GM21360 (cell line): ENCODE results near the gene MIPEP.
"Not testable (repeated sequence)": the region's sequence is repeated elsewhere in the genome, so short reads cannot be mapped to it uniquely, and the experiment has no call there.

Experiments used
- ATAC-seq: cut with Tn5 transposase; IDR thresholded peaks from one replicate; pipeline ENCODE4 v1.9.1; 2021; ENCODE audit warnings: mild to moderate bottlenecking, moderate library complexity; ENCODE audit not compliant: unreplicated experiment

MIPEP gene

GRCh38 chr13:23778002-23778652 is 111.1 kb downstream of the MIPEP start:
- no peak for ATAC-seq

GRCh38 chr13:23777575-23777870 is 111.7 kb downstream of the MIPEP start:
- ATAC-seq, result peak; percentile 11

- ATAC-seq, result peak; percentile 89
These were observed 112.3 kb downstream of the MIPEP start for GRCh38 chr13:23776698-23777574.

DNA sequence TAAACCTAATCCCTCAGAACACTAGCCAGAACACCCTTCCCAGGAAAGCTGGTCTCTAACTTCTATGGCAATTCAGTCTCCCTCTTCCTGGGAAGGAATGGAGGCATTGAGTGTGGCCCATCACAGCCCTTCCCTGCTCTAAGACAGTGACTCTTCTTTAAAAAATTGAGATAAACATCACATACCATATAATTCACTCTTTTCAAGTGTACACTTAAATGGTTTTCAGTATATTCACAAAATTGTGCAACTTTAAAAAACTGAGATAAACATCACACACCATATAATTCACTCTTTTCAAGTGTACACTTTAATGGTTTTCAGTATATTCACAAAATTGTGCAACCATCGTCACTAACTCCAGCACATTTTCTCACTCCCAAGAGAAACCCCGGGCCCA is 116.5 kb downstream of the MIPEP start:
- ATAC-seq, result no peak

- no peak for ATAC-seq
These were observed 117.2 kb downstream of the MIPEP start for GRCh38 chr13:23771956-23772355.

GRCh38 chr13:23771552-23771951 is 117.6 kb downstream of the MIPEP start:
- ATAC-seq, result peak; percentile 80

DNA sequence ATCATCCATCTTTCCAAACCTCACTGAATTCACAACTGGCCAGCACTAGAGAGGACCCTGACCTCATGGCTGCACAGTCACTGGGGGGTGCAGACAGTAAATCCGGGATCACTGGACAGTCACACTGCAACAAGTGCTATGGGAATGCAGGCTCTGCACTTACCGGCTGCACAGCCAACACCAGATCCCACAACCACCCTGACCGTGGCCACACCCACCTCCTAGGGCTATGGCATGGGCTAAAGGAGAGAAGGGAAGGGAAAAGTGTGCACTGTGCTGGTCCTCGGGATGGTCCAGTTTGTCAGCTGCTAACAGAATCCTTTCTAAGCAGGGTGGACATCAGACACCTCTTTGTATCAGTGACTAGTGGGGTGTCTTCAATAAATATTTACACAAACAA is 118.2 kb downstream of the MIPEP start:
- ATAC-seq, result no peak

DNA sequence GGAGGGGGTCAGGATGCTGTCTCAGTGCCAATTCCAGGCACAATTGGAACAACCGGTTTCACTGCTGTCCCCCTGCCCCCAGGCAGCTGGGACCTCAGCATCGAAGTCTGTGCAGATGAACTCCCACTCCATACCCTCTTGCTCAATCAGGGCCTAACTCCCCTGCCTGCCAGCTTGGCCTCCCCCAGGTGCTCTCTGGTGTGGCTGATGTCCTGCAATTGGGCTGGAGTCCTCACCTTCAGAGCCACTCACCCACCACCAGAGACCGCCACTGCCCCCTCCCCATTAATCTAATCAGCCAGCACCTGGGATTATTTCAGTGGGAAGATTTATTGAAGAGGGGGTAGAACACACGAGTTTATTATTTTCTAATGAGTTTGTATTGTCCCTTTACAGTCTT is 118.8 kb downstream of the MIPEP start:
- ATAC-seq, result no peak

DNA sequence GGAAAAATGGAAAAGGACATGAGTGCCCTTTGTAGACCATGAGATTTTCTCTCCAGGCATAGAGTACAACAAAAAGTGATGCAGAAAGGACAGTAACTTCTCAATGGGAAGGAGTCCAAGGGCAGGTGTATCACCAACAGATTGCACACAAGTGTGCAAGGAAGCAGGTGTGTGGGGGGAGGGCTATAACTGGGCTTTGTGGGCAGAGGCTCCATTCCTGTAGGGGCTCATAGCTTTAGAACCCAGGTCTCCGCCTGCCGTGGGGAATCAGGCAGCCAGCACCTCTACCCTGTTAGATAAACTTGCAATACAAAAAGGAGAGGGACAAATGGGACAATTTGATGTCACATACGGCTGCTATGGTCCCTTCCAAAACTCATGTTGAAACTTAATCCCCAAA is 119.8 kb downstream of the MIPEP start:
- no peak for ATAC-seq

- no peak for ATAC-seq
These were observed 121.4 kb downstream of the MIPEP start for GRCh38 chr13:23767838-23768237.

- ATAC-seq, result no peak
These were observed 122.3 kb downstream of the MIPEP start for GRCh38 chr13:23766939-23767338.

DNA sequence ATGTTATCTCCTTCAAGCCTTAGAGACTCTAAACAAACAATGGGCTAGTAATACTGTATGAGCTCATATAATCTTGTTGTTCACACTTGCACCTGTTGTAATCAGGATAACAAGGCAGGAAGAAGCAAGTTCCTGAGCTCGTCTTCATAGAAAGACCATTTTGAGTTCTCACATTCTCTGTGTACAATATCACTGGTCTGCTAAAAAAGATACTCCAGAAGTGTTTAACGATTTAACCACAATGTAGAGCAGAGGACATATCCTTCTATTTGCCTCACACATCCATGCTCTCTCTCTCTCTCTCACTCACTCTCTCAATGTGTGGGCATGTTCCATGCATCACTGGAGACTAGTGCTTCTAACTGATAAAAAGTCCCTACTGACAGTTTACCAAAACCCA is 122.9 kb downstream of the MIPEP start:
- ATAC-seq, result no peak

DNA sequence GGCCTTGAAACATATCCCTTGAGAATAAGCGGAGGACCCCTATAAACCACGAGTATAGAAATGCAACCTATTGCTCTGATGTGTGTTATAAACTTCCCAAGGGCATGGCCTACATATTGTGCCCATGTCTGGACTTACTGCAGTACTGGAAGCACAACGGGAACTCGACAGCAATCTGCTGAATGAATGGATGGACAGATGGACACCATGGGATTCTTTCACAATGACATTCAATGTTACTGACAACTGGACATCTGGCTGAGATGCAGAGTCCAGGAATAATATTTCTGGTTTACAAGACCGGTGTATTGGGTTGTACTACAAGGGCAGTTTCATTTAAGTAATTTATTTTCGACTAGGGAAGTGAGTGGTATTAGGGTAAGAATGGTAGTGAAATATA is 123.7 kb downstream of the MIPEP start:
- ATAC-seq, result no peak

DNA sequence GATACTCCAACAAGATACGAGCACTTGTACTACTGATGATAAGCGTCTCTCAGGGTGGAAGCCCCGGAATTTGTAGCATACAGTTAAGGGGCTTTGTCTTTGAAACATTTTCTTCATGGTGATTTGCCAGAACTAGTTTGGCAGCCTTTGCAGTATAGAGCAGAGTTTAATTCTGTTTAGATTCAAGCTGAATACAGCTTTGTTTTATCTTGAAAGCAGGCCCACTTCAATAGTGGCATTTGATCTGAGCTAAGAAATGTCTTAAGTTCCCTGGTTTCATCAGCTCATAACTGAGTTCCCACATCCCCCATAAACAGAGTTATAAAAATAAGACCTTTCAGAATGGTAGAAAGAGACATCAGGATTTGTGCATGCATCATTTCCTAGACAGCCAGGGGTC is 125.9 kb downstream of the MIPEP start:
- ATAC-seq, result no peak

- not testable (repeated sequence) for ATAC-seq
These were observed 127.4 kb downstream of the MIPEP start for GRCh38 chr13:23761760-23762159.

DNA sequence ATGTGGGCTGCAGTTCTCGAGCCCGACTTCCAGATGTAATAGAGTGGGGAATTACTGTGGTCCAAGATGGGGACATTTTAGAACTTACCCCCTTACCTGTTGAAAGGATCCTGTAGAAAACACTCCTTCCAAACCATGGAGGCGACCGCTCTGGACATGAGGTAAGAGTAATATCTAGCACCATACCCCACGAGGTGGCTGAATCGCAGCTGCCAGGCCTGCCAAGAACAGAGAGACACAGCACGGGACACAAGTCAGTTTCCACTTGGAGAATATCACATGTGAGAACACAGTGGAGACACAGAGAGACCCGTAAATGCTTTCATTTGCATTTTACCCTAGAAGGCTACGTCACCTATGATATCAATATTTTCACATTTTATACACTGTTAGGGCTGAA is 129.2 kb downstream of the MIPEP start:
- ATAC-seq, result no peak

DNA sequence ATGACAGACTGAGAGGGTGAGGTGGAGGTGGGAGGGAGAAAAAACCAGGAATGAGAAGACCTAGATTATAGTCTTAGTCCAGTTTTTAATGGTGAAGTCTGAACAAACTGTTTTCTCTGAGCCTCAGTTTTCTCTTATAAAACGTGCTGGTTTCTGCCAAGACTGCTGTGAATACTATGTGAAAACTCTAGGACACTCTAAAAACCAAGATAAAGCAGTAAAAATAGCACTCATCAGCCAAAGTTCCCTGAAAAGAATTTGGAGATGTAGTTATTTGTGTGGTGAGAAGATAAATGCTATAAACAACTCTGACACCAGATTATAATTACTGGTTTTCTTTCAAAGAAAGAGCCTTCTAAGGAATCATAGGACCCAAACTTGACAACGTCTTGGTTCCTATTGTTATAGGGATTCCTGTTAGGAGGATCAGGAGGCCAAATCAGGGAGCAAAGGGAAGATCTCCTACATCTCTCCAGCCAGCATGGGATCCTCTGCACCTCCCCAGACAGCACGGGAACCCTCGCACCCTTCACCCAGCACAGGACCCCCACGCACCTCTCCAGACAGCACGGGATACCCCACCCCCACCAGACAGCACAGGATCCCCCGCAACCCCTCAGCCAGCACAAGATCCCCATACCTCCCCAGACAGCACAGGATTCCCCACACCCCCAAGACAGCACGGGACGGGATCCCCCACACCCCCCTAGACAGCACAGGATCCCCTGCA is 130.2 kb downstream of the MIPEP start:
- ATAC-seq, result no peak

DNA sequence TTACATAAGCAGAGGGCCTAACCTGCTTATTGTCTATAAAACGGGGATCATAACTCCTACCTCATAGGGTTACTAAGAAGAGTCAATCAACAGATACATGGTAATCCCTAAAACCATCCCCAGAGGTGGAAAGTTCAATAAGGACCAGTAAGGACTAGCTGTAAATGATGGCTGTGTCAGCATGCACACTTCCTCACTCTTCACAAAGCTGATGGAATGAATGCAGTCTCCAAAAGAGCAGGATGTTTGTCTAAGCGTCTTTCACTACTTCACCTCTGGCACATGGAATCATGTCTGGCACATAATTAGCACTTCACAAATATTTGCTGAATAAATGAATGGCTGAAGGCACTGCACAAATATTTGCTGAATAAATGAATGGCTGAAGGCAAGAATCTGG is 134.2 kb downstream of the MIPEP start:
- no peak for ATAC-seq

DNA sequence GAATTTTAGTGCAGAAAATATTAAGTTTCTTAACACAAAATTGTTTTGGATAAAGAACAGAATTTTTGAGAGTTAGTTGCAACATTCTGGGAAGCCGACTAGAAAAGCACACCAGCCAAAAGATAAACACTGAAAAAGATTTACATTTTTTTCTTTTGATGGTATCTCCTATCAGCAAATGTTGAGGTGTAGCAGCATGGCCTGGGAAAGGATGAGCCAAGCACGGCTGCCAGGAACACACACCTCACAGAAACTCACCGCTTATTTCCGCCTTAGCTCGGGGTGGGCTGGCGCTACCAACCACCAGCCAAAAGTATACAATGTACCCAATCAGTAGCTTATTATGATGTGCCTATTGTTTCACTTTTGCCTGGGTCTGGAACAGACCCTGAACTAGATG is 134.7 kb downstream of the MIPEP start:
- ATAC-seq, result no peak

DNA sequence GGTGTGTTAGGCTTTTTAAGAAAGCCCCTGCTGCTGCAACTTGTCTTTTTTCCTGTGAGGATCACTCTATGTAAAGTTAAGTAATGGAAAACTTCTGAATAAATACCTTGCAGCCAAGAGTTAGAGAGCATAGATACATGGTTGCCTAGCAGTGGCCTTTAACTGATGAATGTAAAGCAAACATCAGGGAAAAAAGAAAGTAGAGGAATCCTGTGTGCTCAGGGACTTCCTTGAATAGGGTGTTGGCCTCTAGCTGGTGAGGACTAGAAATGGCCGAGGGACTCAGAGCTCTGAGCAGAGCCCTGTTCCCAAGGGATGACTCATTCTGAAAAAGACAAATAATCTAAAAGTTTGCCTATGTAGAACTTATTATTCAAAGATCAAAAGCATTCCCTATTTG is 135.7 kb downstream of the MIPEP start:
- ATAC-seq, result no peak

GRCh38 chr13:23752111-23753001 is 136.8 kb downstream of the MIPEP start:
- peak; percentile 66 for ATAC-seq
